HG03280 (cell line): ENCODE measurements around the gene PSMB5.

ENCODE experiments used
- ATAC-seq: cut with Tn5 transposase; IDR thresholded peaks from one replicate; pipeline ENCODE4 v1.9.1; 2021; ENCODE audit warnings: mild to moderate bottlenecking, moderate library complexity; ENCODE audit not compliant: unreplicated experiment

PSMB5 gene

DNA sequence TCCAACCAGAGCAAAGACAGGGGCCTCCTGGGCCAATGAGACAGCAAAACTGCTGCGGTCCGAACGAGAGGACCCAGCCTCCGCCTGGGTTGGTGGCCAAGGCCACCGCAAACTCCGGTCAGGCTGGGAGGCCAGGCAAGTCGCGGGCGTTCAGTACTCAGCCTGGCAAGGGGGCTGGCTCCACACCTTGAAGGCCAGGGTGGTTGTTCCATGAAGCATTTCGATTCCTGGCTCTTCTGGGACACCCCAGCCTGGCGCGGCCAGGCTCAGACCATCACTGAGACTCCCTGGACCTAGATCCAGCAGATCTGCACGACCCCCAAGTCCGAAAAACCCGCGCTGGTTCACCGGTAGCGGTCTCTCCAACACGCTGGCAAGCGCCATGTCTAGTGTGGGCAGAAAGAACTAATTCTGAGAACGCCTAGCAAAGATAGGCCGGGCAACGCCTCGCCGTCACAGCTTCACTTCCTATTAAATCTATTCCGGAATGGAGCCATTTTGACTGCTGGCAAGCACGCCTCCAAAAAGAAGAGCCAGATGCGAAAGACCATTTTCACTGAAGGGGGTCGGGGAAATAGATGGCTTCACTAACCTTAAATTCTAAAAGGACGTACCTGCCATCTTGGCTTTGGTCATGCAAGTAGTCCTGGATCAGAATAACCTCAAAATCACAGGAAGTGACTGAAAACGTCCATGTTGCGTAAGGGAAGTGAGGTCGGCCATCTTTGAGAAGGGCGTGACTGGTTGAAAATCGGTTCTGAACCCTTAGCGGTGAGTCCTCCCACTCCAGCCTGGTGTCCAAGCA is at the start of gene PSMB5:
TSS of gene PSMB5 (minus strand) at position 403 of the 805 bp plus-strand sequence. CDS start at position 384, 19 bp downstream.
- peak; percentile 90 for ATAC-seq

DNA sequence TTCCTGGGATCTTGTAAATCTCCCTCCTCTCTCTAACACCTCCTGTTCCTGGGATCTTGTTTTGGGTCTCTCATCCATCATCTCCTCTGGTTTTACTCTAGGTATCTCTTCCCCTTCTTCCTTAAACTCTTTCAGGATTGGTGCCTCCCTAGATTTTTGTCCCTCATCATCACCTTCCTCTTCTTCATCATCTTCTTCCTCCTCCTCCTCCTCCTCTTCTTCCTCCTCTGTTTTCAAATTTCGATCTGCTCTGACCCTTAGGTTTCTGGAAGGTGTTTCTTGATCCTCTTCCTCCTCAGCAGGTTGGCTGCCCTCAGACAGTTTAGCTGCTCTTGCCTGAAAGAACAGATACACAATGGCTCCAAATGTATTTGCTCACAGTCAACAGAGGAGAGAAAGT is 45.8 kb upstream of the PSMB5 start:
- no peak for ATAC-seq

DNA sequence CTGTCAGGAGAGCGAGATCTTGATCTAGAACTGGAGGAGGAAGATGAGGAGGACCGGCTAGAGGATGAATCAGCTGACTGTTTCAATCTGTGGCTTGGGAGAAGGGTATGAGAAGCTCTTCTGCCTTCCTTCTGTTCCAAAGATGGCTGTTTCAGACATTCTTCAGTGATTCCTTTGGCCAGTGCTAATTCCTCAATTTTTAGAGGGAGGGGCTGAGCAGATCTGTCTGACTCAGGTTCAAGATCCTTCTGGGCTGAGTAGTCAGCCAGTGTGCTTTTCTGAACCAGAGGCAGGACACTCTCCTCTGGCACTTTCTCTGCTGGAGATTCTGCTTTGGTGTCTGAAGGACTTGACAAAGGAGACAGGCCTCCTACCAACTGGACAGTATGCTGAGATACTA is 45.0 kb upstream of the PSMB5 start:
- no peak for ATAC-seq

- no peak for ATAC-seq
Measured at GRCh38 chr14:23078692-23079116, 44.0 kb upstream of the PSMB5 start.

- ATAC-seq: no peak
Measured at GRCh38 chr14:23077962-23078361, 43.3 kb upstream of the PSMB5 start.

DNA sequence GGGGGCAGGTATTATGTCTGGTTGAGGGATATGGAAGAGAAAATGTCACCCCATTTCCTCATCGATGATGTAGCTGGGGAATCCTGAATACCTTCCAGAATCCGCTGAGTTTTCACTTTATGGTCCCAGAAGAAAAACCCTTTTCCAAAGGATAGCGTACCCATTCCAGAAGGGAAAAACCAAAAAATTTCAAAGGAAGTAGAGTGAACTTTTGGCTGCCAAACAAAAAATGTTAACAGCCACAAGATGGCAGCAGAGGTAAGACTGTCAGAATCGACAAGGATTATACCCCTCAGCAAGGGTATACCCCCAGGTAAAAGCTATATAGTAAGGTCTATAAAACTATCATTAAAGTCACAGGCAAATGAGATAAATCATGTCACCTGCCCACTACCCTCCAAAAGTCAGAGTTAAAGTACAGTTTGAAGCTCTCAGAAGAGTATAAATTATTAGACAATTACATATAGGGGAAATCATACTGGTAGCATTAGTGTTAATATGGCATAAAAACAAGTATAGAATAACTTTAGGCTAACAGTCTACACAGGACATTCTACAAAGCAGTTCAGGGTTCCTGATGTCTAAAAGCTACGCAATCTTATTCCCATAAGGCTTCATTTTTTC is 42.2 kb upstream of the PSMB5 start:
- no peak for ATAC-seq

GRCh38 chr14:23074906-23075305 is 40.2 kb upstream of the PSMB5 start:
- no peak for ATAC-seq

GRCh38 chr14:23071921-23072539 is 37.3 kb upstream of the PSMB5 start:
- ATAC-seq: no peak

GRCh38 chr14:23071244-23071920 is 36.7 kb upstream of the PSMB5 start:
- ATAC-seq: peak; percentile 87

DNA sequence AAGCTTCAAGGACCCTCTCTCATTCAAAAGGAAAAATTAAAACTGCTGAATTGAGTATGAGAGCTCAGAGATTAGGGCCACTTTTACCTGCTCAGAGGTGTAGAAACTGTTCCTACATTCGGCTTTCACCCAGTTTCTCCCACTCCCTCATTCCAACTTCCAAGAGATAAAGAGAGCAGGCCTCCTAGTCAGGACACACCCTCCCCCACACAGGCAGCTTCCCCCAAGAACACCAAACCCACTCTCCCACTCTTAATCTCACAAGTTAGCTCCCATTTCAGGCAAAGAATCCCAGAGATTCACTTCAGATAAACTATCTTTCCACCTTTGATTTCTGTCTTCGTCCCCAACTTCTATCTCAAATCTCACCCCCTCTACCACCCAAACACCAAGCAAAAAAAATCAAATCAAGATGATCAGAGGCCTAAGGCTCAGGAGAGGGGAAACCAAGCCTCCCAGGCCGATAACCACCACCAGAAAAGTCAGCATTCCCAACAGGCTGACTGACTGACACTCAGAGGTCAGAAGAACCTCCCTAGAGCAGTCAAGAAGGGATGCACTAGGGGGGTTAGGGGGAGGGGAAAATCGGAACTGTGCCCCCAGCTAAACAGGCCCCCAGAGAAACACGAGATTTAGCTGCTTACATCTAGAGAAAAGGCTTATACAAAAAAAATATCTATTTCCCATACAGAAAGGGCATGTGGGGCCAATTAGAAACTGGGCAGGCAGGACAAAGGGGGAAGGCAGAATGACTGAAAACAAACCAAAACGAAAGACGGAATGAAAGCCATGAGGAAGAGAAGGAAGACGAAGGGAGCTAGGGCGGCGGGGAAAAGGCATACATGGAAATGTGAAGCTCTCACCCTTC is 35.8 kb upstream of the PSMB5 start:
- no peak for ATAC-seq

GRCh38 chr14:23069413-23069806 is 34.7 kb upstream of the PSMB5 start:
- no peak for ATAC-seq

- peak; percentile 75 for ATAC-seq
Measured at GRCh38 chr14:23068789-23069412, 34.2 kb upstream of the PSMB5 start.

DNA sequence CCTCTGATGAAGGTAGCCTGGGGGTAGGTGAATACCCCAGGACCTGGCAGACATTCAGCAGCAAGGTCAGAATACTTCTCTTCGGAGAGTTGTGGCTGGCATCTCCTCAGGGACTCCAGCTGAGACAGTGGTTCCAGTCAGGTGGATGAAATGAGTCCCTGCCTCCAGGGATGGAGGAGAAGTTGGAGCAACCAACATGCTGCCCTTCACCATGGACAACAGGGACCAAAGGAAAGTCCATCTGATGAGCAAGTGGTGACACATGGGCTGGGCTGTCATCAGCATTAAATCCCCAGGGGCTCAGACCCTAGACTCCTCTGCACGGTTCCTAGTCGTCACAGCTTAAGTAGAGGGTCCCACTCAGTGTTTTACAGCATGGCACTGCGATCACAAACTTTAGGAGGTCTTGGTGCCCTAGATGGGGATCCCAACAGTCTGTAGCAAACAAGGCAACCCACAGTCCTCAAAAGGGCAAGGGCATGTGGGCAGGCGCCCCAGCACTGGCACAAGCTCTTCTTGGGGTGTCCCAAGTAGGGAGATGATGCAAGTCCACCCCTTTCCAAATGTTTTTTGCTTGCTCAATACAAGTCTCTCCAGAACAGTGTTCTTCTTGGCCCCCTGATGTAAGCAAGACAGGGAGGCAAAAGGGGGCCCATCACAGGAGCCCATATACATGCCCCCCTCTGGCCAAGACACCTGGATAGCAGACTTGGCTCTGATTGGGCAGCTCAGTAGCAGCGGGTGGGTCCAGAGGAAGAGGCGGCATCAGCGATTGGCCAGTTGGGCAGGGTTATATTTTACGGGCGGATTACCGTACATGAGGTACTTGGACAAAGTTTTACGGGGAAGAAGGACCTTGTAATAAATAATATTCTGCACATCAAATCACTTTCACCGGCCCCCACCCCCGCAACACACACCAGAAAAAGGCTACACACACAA is 33.4 kb upstream of the PSMB5 start:
- no peak for ATAC-seq

DNA sequence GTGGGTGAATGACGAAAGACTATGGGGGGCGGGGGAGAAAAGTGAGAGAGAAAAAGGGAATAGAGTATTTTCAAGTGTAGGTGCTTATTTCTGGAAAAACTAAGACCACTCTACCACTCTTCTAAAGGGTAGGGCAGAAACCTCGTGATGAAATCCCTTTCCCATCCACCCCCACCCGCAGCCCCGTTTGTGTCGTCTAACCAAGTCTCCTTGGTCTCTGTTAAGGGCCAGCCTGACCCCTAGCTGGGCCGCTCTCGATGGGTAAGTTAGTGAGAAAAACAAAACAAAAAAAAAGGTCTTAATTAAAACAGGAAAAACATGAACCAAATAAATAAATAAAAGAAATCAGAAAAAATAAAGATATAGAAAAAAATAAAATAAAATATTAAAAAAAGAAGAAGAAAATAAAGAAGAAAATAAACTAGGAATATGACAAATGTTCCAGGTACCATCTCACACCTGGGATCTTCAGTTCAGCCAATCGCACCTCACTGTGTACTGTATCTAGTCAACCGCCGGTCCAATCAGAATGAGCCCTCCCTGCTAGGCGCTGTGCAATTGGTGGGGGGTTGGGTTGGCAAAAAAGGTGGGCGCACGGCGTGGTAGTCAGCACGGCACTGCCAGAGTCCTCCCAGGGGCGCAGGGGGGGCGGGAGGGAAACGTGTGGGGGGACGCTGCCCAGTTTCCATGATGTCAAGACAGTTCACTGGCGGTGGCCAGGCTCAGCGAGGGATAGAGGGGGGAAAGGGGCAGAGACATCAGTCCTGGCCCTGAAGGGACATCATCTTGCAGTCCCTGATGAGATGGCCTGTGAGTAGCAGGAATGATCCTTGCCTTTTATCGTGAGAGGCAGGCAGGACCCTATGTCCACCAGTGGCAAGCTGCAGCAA is 32.4 kb upstream of the PSMB5 start:
- no peak for ATAC-seq

- ATAC-seq: no peak
Measured at GRCh38 chr14:23066368-23066767, 31.7 kb upstream of the PSMB5 start.

DNA sequence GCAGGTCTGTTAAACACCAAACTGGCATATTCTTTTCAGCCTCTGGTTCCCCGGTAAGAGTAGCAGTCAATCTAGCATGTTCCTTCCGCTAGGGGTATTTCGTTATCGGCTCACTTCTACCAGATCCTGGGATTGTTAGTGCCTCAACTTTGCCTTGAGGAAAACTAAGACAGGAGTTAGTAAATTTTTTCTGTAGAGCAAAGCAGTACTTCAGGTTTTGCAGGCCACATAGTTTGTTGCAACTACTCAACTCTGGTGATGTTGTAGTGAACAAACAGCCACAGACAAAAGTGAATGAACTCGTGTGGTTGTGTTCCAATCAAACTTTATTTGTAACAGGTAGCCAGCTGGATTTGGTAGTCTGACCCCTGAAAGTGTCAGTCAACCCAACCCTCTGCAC is 28.9 kb upstream of the PSMB5 start:
- ATAC-seq: no peak

GRCh38 chr14:23062002-23062401 is 27.3 kb upstream of the PSMB5 start:
- ATAC-seq: no peak
